HepG2 (cell line): ENCODE data around the gene MBLAC1. TPM values are rescaled to one million over a fixed set of nuclear protein-coding genes. Genes with fewer than 3 reads are reported as not detected.

ENCODE experiments used
- ARHGAP35 ChIP-seq: sonication (generic); formaldehyde crosslinking; IDR thresholded peaks from 2 replicates; pipeline ENCODE4 v1.9.0; 2022; ENCODE audit warnings: mild to moderate bottlenecking, inconsistent platforms, moderate library complexity, missing genetic modification reagents, borderline replicate concordance
- CBX5 ChIP-seq: sonication (generic); formaldehyde crosslinking; IDR thresholded peaks from 2 replicates; pipeline ENCODE4 v1.4.0; 2020; ENCODE audit warnings: missing genetic modification reagents, borderline replicate concordance
- KMT2B ChIP-seq: IDR thresholded peaks from 2 replicates; pipeline ENCODE4 v1.6.1; 2016; ENCODE audit warnings: missing genetic modification reagents, missing compliant biosample characterization
- SMAD3 ChIP-seq: sonication (generic); formaldehyde crosslinking; IDR thresholded peaks from 2 replicates; pipeline ENCODE4 v1.4.0; 2020; ENCODE audit warnings: missing genetic modification reagents
- ZFP37 ChIP-seq: sonication (generic); formaldehyde crosslinking; IDR thresholded peaks from 2 replicates; pipeline ENCODE4 v1.4.0; 2020; ENCODE audit warnings: missing genetic modification reagents, borderline replicate concordance
- ZNF292 ChIP-seq: sonication (generic); formaldehyde crosslinking; IDR thresholded peaks from 2 replicates; pipeline ENCODE4 v1.8.1; 2022; ENCODE audit warnings: mild to moderate bottlenecking, low read depth, missing genetic modification reagents, borderline replicate concordance
- ZNF441 ChIP-seq: sonication (generic); formaldehyde crosslinking; IDR thresholded peaks from 2 replicates; pipeline ENCODE4 v1.7.0; 2021; ENCODE audit warnings: missing genetic modification reagents, borderline replicate concordance
- ZNF569 ChIP-seq: sonication (generic); formaldehyde crosslinking; IDR thresholded peaks from 2 replicates; pipeline ENCODE4 v1.5.0; 2020; ENCODE audit warnings: mild to moderate bottlenecking, missing genetic modification reagents, moderate library complexity, borderline replicate concordance
- ZNF782 ChIP-seq: sonication (generic); formaldehyde crosslinking; IDR thresholded peaks from 2 replicates; pipeline ENCODE4 v1.4.0; 2020; ENCODE audit warnings: missing genetic modification reagents, mild to moderate bottlenecking, borderline replicate concordance
- polyA plus RNA-seq, 8 experiments: library from polyadenylated mRNA; depleted of rRNA in 3 of 8; stranded (reverse) in 7 of 8; unstranded in 1 of 8; fragments of >200 nt; fragmentation: Illumina TruSeq in 4 of 8; extraction: Trizol in 4 of 8; gene quantifications; 2 replicates each; pipeline versions ENCODE4 v1.2.1 to v1.2.3, GENCODE V29; 2011 to 2016; ENCODE audit warnings: low read depth in 4 of 8, missing spikeins in 1 of 8, mixed read lengths in 1 of 8; ENCODE audit not compliant: insufficient read depth in 1 of 8
- total RNA-seq, 5 experiments: library from RNA; depleted of rRNA; stranded (reverse); fragments of >200 nt; fragmentation: Illumina TruSeq; extraction: Trizol; gene quantifications; 2 replicates each; pipeline ENCODE4 v1.2.3, GENCODE V29; 2016; ENCODE audit warnings: low read depth in 1 of 5
- TF ChIP-seq, protein P1 (sequence below): IDR thresholded peaks from 2 replicates; pipeline ENCODE4 v1.6.1; 2016; ENCODE audit warnings: missing biosample characterization, missing genetic modification reagents, low read depth
- TF ChIP-seq, protein P2 (sequence below): sonication (generic); formaldehyde crosslinking; IDR thresholded peaks from 2 replicates; pipeline ENCODE4 v1.4.0; 2020; ENCODE audit warnings: missing genetic modification reagents, borderline replicate concordance
- TF ChIP-seq, protein P3 (sequence below): sonication (generic); formaldehyde crosslinking; IDR thresholded peaks from 2 replicates; pipeline ENCODE4 v1.9.0; 2021; ENCODE audit warnings: missing genetic modification reagents, mild to moderate bottlenecking, borderline replicate concordance
- TF ChIP-seq, protein P4 (sequence below): sonication (generic); formaldehyde crosslinking; IDR thresholded peaks from 2 replicates; pipeline ENCODE4 v1.9.0; 2021; ENCODE audit warnings: missing genetic modification reagents, borderline replicate concordance
- TF ChIP-seq, protein P5 (sequence below): IDR thresholded peaks from 2 replicates; pipeline ENCODE4 v1.6.1; 2016; ENCODE audit warnings: low read depth, missing genetic modification reagents, missing compliant biosample characterization

The MBLAC1 gene
- total and polyA plus RNA-seq, 2 of the 13 experiments (the other 11 are each of a cell fraction or from before 2014, with no cell fraction given) = 0.79 to 2.1 TPM

DNA sequence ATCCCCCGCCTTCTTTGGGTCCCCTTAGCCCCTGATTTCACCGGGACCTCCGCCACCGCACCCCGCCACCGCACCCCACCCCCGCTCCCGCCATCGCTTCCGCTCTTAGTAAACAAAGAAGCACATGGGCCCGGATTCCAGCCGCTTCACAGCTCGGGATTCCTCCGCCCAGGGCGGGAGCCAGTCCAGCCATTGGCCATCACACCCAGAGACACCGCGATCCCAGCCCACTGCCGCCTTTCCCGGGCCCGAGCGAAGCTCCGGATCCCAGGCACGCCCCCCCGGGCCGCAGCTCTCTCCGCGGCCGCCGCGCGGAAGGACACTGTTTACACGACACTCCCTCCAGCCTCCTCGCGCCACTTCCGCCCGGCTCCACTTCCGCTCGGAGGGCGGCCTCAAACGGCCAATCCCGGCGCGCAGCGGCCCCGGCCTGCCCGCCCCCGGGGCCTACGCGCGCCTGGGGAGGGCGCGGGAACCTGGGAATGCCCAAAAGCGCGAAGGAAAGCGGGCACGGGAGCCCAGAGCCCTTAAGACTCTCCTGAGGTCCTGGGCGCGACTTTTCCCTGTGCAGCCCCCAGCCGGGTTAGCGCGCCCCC, 26.2 kb upstream of the MBLAC1 start (continued):
- TF ChIP-seq ZNF441 (peak; percentile 79; the same call in 1 of the 2 replicates), ZNF292 (no peak), KMT2B (CRISPR knock-in tag) (peak; percentile 77), CBX5 (CRISPR knock-in tag) (no peak), SMAD3 (CRISPR knock-in tag) (no peak; the same call in 1 of the 2 replicates), ARHGAP35 (CRISPR knock-in tag) (no peak), ZNF782 (CRISPR knock-in tag) (no peak), ZFP37 (CRISPR knock-in tag) (peak; percentile 68; the same call in 1 of the 2 replicates), ZNF569 (no peak)
- TF ChIP-seq, protein P1, sequence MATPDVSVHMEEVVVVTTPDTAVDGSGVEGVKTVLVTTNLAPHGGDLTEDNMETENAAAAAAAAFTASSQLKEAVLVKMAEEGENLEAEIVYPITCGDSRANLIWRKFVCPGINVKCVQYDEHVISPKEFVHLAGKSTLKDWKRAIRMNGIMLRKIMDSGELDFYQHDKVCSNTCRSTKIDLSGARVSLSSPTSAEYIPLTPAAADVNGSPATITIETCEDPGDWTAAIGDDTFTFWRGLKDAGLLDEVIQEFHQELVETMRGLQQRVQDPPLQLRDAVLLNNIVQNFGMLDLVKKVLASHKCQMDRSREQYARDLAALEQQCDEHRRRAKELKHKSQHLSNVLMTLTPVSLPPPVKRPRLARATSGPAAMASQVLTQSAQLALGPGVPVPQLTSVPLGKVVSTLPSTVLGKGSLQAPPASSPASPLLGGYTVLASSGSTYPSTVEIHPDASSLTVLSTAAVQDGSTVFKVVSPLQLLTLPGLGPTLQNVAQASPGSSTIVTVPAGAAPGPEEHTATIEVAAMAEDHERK (CRISPR knock-in tag) = peak; percentile 59; the same call in 1 of the 2 replicates
- TF ChIP-seq, protein P2, sequence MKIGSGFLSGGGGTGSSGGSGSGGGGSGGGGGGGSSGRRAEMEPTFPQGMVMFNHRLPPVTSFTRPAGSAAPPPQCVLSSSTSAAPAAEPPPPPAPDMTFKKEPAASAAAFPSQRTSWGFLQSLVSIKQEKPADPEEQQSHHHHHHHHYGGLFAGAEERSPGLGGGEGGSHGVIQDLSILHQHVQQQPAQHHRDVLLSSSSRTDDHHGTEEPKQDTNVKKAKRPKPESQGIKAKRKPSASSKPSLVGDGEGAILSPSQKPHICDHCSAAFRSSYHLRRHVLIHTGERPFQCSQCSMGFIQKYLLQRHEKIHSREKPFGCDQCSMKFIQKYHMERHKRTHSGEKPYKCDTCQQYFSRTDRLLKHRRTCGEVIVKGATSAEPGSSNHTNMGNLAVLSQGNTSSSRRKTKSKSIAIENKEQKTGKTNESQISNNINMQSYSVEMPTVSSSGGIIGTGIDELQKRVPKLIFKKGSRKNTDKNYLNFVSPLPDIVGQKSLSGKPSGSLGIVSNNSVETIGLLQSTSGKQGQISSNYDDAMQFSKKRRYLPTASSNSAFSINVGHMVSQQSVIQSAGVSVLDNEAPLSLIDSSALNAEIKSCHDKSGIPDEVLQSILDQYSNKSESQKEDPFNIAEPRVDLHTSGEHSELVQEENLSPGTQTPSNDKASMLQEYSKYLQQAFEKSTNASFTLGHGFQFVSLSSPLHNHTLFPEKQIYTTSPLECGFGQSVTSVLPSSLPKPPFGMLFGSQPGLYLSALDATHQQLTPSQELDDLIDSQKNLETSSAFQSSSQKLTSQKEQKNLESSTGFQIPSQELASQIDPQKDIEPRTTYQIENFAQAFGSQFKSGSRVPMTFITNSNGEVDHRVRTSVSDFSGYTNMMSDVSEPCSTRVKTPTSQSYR (CRISPR knock-in tag) = peak; percentile 29; the same call in 1 of the 2 replicates
- TF ChIP-seq, protein P3, sequence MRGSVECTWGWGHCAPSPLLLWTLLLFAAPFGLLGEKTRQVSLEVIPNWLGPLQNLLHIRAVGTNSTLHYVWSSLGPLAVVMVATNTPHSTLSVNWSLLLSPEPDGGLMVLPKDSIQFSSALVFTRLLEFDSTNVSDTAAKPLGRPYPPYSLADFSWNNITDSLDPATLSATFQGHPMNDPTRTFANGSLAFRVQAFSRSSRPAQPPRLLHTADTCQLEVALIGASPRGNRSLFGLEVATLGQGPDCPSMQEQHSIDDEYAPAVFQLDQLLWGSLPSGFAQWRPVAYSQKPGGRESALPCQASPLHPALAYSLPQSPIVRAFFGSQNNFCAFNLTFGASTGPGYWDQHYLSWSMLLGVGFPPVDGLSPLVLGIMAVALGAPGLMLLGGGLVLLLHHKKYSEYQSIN (CRISPR knock-in tag) = no peak
- TF ChIP-seq, protein P4, sequence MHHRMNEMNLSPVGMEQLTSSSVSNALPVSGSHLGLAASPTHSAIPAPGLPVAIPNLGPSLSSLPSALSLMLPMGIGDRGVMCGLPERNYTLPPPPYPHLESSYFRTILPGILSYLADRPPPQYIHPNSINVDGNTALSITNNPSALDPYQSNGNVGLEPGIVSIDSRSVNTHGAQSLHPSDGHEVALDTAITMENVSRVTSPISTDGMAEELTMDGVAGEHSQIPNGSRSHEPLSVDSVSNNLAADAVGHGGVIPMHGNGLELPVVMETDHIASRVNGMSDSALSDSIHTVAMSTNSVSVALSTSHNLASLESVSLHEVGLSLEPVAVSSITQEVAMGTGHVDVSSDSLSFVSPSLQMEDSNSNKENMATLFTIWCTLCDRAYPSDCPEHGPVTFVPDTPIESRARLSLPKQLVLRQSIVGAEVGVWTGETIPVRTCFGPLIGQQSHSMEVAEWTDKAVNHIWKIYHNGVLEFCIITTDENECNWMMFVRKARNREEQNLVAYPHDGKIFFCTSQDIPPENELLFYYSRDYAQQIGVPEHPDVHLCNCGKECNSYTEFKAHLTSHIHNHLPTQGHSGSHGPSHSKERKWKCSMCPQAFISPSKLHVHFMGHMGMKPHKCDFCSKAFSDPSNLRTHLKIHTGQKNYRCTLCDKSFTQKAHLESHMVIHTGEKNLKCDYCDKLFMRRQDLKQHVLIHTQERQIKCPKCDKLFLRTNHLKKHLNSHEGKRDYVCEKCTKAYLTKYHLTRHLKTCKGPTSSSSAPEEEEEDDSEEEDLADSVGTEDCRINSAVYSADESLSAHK = no peak
- TF ChIP-seq, protein P5, sequence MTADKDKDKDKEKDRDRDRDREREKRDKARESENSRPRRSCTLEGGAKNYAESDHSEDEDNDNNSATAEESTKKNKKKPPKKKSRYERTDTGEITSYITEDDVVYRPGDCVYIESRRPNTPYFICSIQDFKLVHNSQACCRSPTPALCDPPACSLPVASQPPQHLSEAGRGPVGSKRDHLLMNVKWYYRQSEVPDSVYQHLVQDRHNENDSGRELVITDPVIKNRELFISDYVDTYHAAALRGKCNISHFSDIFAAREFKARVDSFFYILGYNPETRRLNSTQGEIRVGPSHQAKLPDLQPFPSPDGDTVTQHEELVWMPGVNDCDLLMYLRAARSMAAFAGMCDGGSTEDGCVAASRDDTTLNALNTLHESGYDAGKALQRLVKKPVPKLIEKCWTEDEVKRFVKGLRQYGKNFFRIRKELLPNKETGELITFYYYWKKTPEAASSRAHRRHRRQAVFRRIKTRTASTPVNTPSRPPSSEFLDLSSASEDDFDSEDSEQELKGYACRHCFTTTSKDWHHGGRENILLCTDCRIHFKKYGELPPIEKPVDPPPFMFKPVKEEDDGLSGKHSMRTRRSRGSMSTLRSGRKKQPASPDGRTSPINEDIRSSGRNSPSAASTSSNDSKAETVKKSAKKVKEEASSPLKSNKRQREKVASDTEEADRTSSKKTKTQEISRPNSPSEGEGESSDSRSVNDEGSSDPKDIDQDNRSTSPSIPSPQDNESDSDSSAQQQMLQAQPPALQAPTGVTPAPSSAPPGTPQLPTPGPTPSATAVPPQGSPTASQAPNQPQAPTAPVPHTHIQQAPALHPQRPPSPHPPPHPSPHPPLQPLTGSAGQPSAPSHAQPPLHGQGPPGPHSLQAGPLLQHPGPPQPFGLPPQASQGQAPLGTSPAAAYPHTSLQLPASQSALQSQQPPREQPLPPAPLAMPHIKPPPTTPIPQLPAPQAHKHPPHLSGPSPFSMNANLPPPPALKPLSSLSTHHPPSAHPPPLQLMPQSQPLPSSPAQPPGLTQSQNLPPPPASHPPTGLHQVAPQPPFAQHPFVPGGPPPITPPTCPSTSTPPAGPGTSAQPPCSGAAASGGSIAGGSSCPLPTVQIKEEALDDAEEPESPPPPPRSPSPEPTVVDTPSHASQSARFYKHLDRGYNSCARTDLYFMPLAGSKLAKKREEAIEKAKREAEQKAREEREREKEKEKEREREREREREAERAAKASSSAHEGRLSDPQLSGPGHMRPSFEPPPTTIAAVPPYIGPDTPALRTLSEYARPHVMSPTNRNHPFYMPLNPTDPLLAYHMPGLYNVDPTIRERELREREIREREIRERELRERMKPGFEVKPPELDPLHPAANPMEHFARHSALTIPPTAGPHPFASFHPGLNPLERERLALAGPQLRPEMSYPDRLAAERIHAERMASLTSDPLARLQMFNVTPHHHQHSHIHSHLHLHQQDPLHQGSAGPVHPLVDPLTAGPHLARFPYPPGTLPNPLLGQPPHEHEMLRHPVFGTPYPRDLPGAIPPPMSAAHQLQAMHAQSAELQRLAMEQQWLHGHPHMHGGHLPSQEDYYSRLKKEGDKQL = no peak
